CD8-positive, alpha-beta memory T cell (primary cell): Measurements from ENCODE around the gene DPF3. TPM values are rescaled to one million over a fixed set of nuclear protein-coding genes. Genes with fewer than 3 reads are reported as not detected.
"Not testable (repeated sequence)": the region's sequence is repeated elsewhere in the genome, so short reads cannot be mapped to it uniquely, and the experiment has no call there.

Experiments used
- CTCF ChIA-PET: fragments of 350-600 bp; sonication (Branson Sonifier 250); formaldehyde crosslinking; loops from one replicate; lab custom pipeline; 2021; ENCODE audit warnings: antibody characterized with exemption; lab: Charles Lee
- POLR2A ChIA-PET: fragments of 350-600 bp; sonication (Branson Sonifier 250); formaldehyde crosslinking; loops from one replicate; lab custom pipeline; 2021; ENCODE audit warnings: antibody characterized with exemption; lab: Charles Lee
- DNase-seq, 5 donors: peaks; one replicate each; pipeline versions ENCODE4 v3.0.0 to v3.0.0-alpha.2; 2020 to 2022; ENCODE audit warnings: mixed read lengths in 1 of 5
- H3K27ac ChIP-seq: one replicate; pipeline ENCODE4 v1.7.0; 2013; ENCODE audit warnings: low read depth, mild to moderate bottlenecking, low read length, moderate library complexity
- H3K27me3 ChIP-seq: 2 replicates; pipeline ENCODE4 v1.7.0; 2013; ENCODE audit warnings: low read length, mild to moderate bottlenecking; ENCODE audit not compliant: insufficient read depth, poor library complexity, severe bottlenecking
- H3K36me3 ChIP-seq: 2 replicates; pipeline ENCODE4 v1.7.0; 2013; ENCODE audit warnings: mild to moderate bottlenecking, low read length, moderate library complexity; ENCODE audit not compliant: insufficient read depth
- H3K4me1 ChIP-seq: 2 replicates; pipeline ENCODE4 v1.7.0; 2013; ENCODE audit warnings: mild to moderate bottlenecking, low read length, moderate library complexity; ENCODE audit not compliant: insufficient read depth
- H3K4me3 ChIP-seq: 2 replicates; pipeline ENCODE4 v1.7.0; 2013; ENCODE audit warnings: mild to moderate bottlenecking, low read length
- H3K9me3 ChIP-seq: 2 replicates; pipeline ENCODE4 v1.7.0; 2013; ENCODE audit warnings: mild to moderate bottlenecking, low read length
- H3K27ac Mint-ChIP-seq, 8 donors: one replicate each; pipeline ENCODE4 v1.8.0; 2020 to 2021; ENCODE audit warnings: mixed read lengths in 8 of 8, mild to moderate bottlenecking in 6 of 8, inconsistent platforms in 3 of 8, moderate library complexity in 3 of 8
- H3K27me3 Mint-ChIP-seq, 2 donors: one replicate each; pipeline ENCODE4 v1.8.0; 2020 to 2021; ENCODE audit warnings: mixed read lengths in 2 of 2, mild to moderate bottlenecking in 1 of 2, moderate library complexity in 1 of 2
- H3K36me3 Mint-ChIP-seq, 3 donors: one replicate each; pipeline ENCODE4 v1.8.0; 2020 to 2021; ENCODE audit warnings: mixed read lengths in 3 of 3, inconsistent platforms in 1 of 3, mild to moderate bottlenecking in 1 of 3
- H3K4me1 Mint-ChIP-seq, 3 donors: one replicate each; pipeline ENCODE4 v1.8.0; 2020 to 2021; ENCODE audit warnings: mixed read lengths in 3 of 3, inconsistent platforms in 1 of 3, mild to moderate bottlenecking in 1 of 3
- H3K4me3 Mint-ChIP-seq, 7 donors: one replicate each; pipeline ENCODE4 v1.8.0; 2020 to 2021; ENCODE audit warnings: mixed read lengths in 7 of 7, mild to moderate bottlenecking in 6 of 7, moderate library complexity in 4 of 7, inconsistent platforms in 2 of 7
- H3K9me3 Mint-ChIP-seq, 5 donors: one replicate each; pipeline ENCODE4 v1.8.0; 2020 to 2022; ENCODE audit warnings: mixed read lengths in 5 of 5, mild to moderate bottlenecking in 3 of 5, moderate library complexity in 2 of 5, inconsistent platforms in 1 of 5
- polyA plus RNA-seq: library from polyadenylated mRNA; unstranded; fragments of 300-500 nt; fragmentation: Illumina TruSeq; gene quantifications from one replicate; pipeline ENCODE4 v1.2.3, GENCODE V29; 2021
- total RNA-seq, 2 experiments: library from RNA; stranded (reverse); gene quantifications; one replicate each; pipeline ENCODE4 v1.2.3, GENCODE V29; 2021

The DPF3 gene
- total and polyA plus RNA-seq, 3 experiments from 2014 or later: 0.50 to 1.3 (median 0.62) TPM

DNA sequence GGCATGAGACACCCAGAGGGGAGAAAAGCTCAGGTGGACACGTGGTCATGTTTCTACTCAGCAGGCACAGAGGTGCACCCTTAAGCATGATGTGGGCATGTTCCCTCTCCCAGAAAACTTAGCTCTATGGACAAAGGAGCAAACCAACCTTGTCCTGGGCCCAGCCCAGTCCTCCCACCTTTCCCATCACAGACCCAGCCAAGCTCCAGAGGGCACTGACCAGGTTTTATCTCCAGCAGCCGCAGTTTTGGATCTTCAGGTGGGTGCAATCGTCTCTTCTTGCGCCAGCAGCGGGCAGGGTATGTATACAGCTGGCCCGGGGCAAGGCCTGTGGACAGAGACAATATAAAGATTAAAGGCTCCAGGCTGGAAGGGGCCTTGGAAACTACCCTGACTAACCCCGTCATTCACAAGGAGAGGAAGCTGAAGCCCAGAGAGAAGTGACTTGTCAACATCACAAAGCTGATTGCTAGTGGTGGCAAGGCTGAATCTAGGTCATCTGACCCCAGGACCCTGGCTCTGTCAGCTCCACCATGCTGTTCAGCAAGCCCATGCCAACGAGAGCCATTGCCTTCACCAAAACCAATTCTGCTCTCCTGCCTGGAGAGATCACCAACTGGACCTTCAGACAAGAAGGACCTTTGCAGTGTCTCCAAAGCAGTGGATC, 140.7 kb downstream of the DPF3 start:
- Histone ChIP-seq H3K36me3 (no peaks in the 10 kb centered on the region), H3K9me3 (no peaks in the 10 kb centered on the region), H3K4me1 (no peaks in the 10 kb centered on the region), H3K27ac (no peak overlapping the region), H3K4me3 (no peak overlapping the region), H3K27me3 (no peaks in the 10 kb centered on the region)
- Mint-ChIP-seq H3K27ac (no peak overlapping the region), H3K27me3 (peaks cover 8 to 10% of the 10 kb centered on the region in 2 donors), H3K36me3 (peaks cover 0 to 8% (median 0%) of the 10 kb centered on the region in 3 donors), H3K4me1 (peaks cover 0 to 1% (median 0%) of the 10 kb centered on the region in 3 donors), H3K9me3 (peaks cover 4 to 12% (median 6%) of the 10 kb centered on the region in 5 donors), H3K4me3 (no peak overlapping the region)
- ChIA-PET POLR2A (no interaction called here), CTCF (no interaction called here)
- no peak for DNase-seq

DNA sequence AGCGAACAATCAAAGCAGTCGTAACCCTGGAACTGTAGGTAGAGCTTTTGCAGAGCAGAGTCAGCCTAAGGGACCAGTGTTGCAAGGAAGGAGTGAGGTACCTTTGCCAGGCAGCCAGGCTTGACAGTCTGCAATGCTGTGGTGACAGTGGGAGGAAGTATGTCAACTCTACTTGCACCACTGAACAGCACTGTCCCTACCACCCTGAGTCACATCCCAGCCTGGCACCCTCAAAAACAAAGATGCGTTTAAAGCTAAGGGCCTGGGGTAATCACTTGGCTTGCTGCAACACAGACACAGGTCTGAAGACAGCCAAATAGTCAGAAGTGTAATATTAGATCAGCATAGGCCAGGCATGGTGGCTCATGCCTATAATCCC, 141.9 kb downstream of the DPF3 start:
- Mint-ChIP-seq H3K9me3 (peaks cover 4 to 11% (median 6%) of the 10 kb centered on the region in 5 donors), H3K27me3 (peaks cover 8 to 12% of the 10 kb centered on the region in 2 donors), H3K4me1 (peaks cover 0 to 1% (median 0%) of the 10 kb centered on the region in 3 donors), H3K4me3 (no peak overlapping the region), H3K36me3 (peaks cover 0 to 14% (median 0%) of the 10 kb centered on the region in 3 donors), H3K27ac (no peak overlapping the region)
- ChIA-PET POLR2A (no interaction called here), CTCF (no interaction called here)
- Histone ChIP-seq H3K4me1 (no peaks in the 10 kb centered on the region), H3K4me3 (no peak overlapping the region), H3K27ac (no peak overlapping the region), H3K27me3 (no peaks in the 10 kb centered on the region), H3K36me3 (no peaks in the 10 kb centered on the region), H3K9me3 (no peaks in the 10 kb centered on the region)
- DNase-seq: no peak

DNA sequence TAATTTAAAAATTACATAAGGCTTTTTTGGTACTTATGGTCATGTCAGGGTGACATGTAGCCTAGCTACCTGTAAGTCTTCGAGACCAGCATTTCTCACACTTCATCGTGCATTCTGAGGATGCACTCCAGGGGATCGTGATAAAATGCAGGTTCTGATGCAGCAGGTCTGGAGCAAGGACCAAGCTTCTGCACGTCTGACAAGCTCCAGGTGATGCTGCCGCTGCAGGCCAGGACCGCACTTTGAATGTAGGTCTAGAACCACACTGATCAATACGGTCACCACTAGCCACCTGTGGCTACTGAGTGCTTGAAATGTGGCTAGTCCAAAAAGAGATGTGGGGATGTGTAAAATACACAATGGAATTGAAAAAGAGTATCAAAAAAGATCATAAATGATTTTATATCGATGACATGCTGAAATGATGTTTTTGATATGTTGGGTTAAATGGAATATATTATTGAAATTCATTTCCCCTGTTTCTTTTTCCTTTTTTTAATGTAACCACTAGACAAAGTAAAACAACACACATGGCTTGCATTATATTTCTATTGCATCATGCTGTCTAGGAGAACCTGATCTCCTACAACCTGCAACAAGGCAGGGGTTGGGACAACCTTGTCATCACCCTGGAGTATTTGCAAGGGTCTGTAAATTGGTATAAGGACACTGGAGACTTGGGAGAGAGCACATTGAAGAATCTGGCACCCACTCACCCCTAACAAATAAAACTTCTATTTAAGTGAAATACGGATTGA, 142.4 kb downstream of the DPF3 start:
- H3K27me3 Mint-ChIP-seq: peaks cover 8 to 12% of the 10 kb centered on the region in 2 donors
- no peaks in the 10 kb centered on the region for H3K4me1 ChIP-seq
- ChIA-PET POLR2A (no interaction called here), CTCF (no interaction called here)
- DNase-seq: no peak
- H3K27ac Mint-ChIP-seq: no peak overlapping the region
- no peaks in the 10 kb centered on the region for H3K36me3 ChIP-seq
- no peak overlapping the region for H3K4me3 Mint-ChIP-seq
- H3K36me3 Mint-ChIP-seq: peaks cover 0 to 14% (median 0%) of the 10 kb centered on the region in 3 donors
- no peak overlapping the region for H3K4me3 ChIP-seq
- H3K27ac ChIP-seq: no peak overlapping the region
- peaks cover 2 to 9% (median 6%) of the 10 kb centered on the region in 5 donors for H3K9me3 Mint-ChIP-seq
- H3K27me3 ChIP-seq: no peaks in the 10 kb centered on the region
- peaks cover 0 to 1% (median 0%) of the 10 kb centered on the region in 3 donors for H3K4me1 Mint-ChIP-seq
- H3K9me3 ChIP-seq: no peaks in the 10 kb centered on the region

DNA sequence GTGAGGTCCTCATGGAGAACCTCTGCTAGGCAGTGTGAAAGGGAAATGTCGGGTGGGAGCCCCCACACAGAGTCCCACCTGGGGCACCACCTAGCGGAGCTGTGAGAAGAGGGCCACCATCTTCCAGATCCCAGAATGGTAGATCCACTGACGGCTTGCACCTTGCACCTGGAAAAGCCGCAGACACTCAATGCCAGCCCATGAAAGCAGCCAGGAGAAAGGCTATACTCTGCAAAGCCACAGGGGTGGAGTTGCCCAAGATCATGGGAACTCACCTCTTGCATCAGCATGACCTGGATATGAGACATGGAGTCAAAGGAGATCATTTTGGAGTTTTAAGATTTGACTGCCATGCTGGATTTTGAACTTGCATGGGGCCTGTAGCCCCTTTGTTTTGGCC, 145.0 kb downstream of the DPF3 start:
- H3K4me3 Mint-ChIP-seq, H3K27ac ChIP-seq, H3K4me1 ChIP-seq, CTCF ChIA-PET, H3K27ac Mint-ChIP-seq, H3K9me3 Mint-ChIP-seq, H3K4me3 ChIP-seq, H3K27me3 Mint-ChIP-seq, H3K9me3 ChIP-seq, H3K27me3 ChIP-seq, DNase-seq, POLR2A ChIA-PET, H3K4me1 Mint-ChIP-seq, H3K36me3 ChIP-seq: not testable (repeated sequence)
- peaks cover 0 to 14% (median 0%) of the 10 kb centered on the region in 3 donors for H3K36me3 Mint-ChIP-seq

DNA sequence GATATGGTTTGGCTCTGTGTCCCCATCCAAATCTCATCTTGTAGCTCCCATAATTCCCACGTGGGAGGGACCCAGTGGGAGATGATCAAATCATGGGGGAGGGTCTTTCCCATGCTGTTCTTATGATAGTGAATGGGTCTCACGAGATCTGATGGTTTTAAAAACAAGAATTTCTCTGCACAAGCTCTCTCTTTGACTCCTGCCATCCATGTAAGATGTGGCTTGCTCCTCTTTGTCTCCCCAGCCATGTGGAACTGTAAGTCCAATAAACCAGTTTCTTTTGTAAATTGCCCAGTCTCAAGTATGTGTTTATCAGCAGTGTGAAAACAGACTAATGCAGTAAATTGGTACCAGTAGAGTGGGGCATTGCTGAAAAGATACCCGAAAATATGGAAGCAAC, 146.2 kb downstream of the DPF3 start:
- Histone ChIP-seq H3K36me3 (no peaks in the 10 kb centered on the region), H3K4me3 (no peak overlapping the region), H3K9me3 (no peaks in the 10 kb centered on the region), H3K27ac (no peak overlapping the region), H3K27me3 (no peaks in the 10 kb centered on the region), H3K4me1 (no peaks in the 10 kb centered on the region)
- DNase-seq: no peak
- H3K36me3 Mint-ChIP-seq: peaks cover 0 to 14% (median 0%) of the 10 kb centered on the region in 3 donors
- CTCF ChIA-PET: no interaction called here
- no peak overlapping the region for H3K4me3 Mint-ChIP-seq
- peaks cover 0 to 8% of the 10 kb centered on the region in 2 donors for H3K27me3 Mint-ChIP-seq
- POLR2A ChIA-PET: no interaction called here
- peaks cover 0 to 1% (median 0%) of the 10 kb centered on the region in 3 donors for H3K4me1 Mint-ChIP-seq
- no peak overlapping the region for H3K27ac Mint-ChIP-seq
- peaks cover 0 to 8% (median 6%) of the 10 kb centered on the region in 5 donors for H3K9me3 Mint-ChIP-seq

DNA sequence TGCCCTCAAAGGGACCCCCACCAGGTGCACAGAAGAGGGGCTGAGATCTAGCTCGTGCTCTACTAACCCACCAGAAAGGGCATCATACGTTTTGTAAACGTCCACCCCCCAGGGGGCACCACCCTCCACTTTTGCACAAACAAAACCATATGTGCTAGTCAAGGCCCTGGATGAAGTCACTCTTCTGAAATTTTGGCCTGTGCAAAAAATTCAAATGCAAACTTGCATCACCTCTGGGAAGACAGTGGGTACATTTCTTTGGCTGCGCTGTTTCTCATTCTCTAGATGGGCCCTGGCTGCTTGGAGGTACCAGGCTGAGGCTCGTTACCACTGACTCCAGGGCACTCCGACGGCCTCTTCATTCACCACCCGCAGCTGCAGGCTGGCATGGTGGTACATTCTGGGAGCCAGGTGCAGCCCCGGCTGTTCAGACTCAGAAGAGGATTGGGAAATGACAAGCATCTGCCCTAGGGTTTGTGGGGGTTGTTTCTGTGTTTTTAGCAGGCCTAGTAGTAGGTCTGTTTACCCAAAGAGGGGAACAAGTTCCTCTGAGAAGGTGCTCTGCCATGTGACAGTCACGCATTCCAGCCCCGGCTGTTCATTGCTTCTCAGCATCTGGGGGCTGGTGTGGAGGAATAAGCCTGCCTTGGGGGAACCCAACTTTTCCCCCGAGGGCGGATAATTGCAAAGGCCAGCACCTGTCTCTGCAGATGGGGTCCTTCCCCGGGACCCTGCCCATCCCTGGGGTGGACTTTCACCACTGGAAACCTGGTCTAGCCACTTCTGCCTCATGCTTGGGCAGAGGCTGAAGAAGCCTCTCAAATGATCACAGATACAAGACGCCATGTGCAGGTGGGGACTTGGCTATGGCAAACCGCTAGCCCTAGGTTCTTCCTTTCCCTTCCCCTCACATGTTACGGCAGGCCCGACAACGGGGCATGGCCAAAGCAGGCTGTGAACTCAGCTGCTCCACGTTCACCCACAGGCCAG, 147.6 kb downstream of the DPF3 start:
- POLR2A ChIA-PET: no interaction called here
- H3K36me3 ChIP-seq: no peaks in the 10 kb centered on the region
- no peaks in the 10 kb centered on the region for H3K9me3 ChIP-seq
- CTCF ChIA-PET: no interaction called here
- peaks cover 0 to 7% of the 10 kb centered on the region in 2 donors for H3K27me3 Mint-ChIP-seq
- H3K27ac Mint-ChIP-seq: no peak overlapping the region
- H3K27ac ChIP-seq: no peak overlapping the region
- no peak overlapping the region for H3K4me3 ChIP-seq
- H3K36me3 Mint-ChIP-seq: peaks cover 0 to 14% (median 0%) of the 10 kb centered on the region in 3 donors
- DNase-seq: no peak
- H3K4me1 Mint-ChIP-seq: no peaks in the 10 kb centered on the region
- no peak overlapping the region for H3K4me3 Mint-ChIP-seq
- H3K4me1 ChIP-seq: no peaks in the 10 kb centered on the region
- no peaks in the 10 kb centered on the region for H3K27me3 ChIP-seq
- H3K9me3 Mint-ChIP-seq: peaks cover 0 to 8% (median 6%) of the 10 kb centered on the region in 5 donors

DNA sequence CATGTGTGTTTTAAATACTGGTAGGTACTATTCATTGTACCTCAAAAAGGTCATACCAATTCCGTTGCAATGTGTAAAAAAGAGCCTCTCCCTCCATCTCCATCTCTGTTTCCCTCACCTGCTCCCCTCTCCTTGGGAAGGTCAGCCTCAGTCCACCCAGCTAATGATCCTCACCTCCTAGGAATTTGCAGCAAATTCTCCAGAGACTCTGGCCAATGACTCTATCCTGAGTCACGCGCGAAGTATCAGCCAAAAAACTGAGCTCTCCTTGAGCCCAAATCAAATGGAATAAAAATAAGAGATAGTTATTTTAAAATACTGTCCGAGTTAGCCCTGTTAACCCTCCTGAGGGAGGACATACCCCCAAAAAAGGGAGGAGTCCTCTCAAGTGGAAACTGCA, 148.4 kb downstream of the DPF3 start:
- Mint-ChIP-seq H3K27ac (no peak overlapping the region), H3K4me3 (no peak overlapping the region), H3K27me3 (peaks cover 0 to 5% of the 10 kb centered on the region in 2 donors), H3K4me1 (no peaks in the 10 kb centered on the region), H3K9me3 (peaks cover 0 to 8% (median 6%) of the 10 kb centered on the region in 5 donors), H3K36me3 (peaks cover 0 to 14% (median 0%) of the 10 kb centered on the region in 3 donors)
- ChIA-PET POLR2A (no interaction called here), CTCF (no interaction called here)
- no peaks in the 10 kb centered on the region for H3K9me3 ChIP-seq
- DNase-seq: no peak
- no peak overlapping the region for H3K4me3 ChIP-seq
- H3K4me1 ChIP-seq: no peaks in the 10 kb centered on the region
- no peaks in the 10 kb centered on the region for H3K36me3 ChIP-seq
- no peak overlapping the region for H3K27ac ChIP-seq
- no peaks in the 10 kb centered on the region for H3K27me3 ChIP-seq
